HepG2 (cell line): ENCODE data around the gene F7. TPM values are rescaled to one million over a fixed set of nuclear protein-coding genes. Genes with fewer than 3 reads are reported as not detected.

Source experiments
- ATF4 ChIP-seq, 2 experiments: fragments of 450-650 bp in 1 of 2; sonication (generic) in 1 of 2; formaldehyde crosslinking; IDR thresholded peaks; 2 replicates each; pipeline versions ENCODE4 v1.5.0 to v1.8.0; 2020 to 2022; ENCODE audit warnings: mild to moderate bottlenecking in 1 of 2, missing genetic modification reagents in 1 of 2
- ELF4 ChIP-seq: sonication (generic); formaldehyde crosslinking; IDR thresholded peaks from 2 replicates; pipeline ENCODE4 v1.5.0; 2020; ENCODE audit warnings: missing genetic modification reagents, mild to moderate bottlenecking, moderate library complexity, borderline replicate concordance
- FOXC1 ChIP-seq: sonication (generic); formaldehyde crosslinking; IDR thresholded peaks from 2 replicates; pipeline ENCODE4 v1.8.0; 2022; ENCODE audit warnings: mild to moderate bottlenecking, missing genetic modification reagents, borderline replicate concordance
- HNF1B ChIP-seq: sonication (generic); formaldehyde crosslinking; IDR thresholded peaks from 2 replicates; pipeline ENCODE4 v1.5.1; 2020; ENCODE audit warnings: mild to moderate bottlenecking, moderate library complexity, missing genetic modification reagents
- HNRNPL ChIP-seq: fragments of 200-400 bp; formaldehyde crosslinking; IDR thresholded peaks from 2 replicates; pipeline ENCODE4 v1.6.1; 2017; ENCODE audit warnings: mild to moderate bottlenecking, low read depth, low read length
- KAT7 ChIP-seq: IDR thresholded peaks from 2 replicates; pipeline ENCODE4 v1.6.1; 2018; ENCODE audit warnings: borderline replicate concordance, missing compliant biosample characterization
- KLF12 ChIP-seq: sonication (generic); formaldehyde crosslinking; IDR thresholded peaks from 2 replicates; pipeline ENCODE4 v1.4.0; 2020; ENCODE audit warnings: missing genetic modification reagents, borderline replicate concordance
- NFAT5 ChIP-seq: sonication (generic); formaldehyde crosslinking; IDR thresholded peaks from 2 replicates; pipeline ENCODE4 v1.4.0; 2020; ENCODE audit warnings: missing genetic modification reagents
- PHF5A ChIP-seq: IDR thresholded peaks from one replicate; pipeline ENCODE4 v1.6.1; 2018; ENCODE audit warnings: low read depth, missing genetic modification reagents; ENCODE audit not compliant: unreplicated experiment
- SOX6 ChIP-seq, 2 experiments: fragments of 450-650 bp in 1 of 2; sonication (generic) in 1 of 2; formaldehyde crosslinking in 1 of 2; IDR thresholded peaks; 2 replicates each; pipeline versions ENCODE4 v1.4.0 to v1.6.1; 2017 to 2020; ENCODE audit warnings: antibody characterized with exemption in 1 of 2, mild to moderate bottlenecking in 1 of 2, missing genetic modification reagents in 1 of 2
- TBP ChIP-seq: sonication (generic); formaldehyde crosslinking; IDR thresholded peaks from 2 replicates; pipeline ENCODE4 v1.5.0; 2020; ENCODE audit warnings: missing genetic modification reagents
- TMF1 ChIP-seq: sonication (generic); formaldehyde crosslinking; IDR thresholded peaks from 2 replicates; pipeline ENCODE4 v1.8.1; 2022; ENCODE audit warnings: low read depth, missing genetic modification reagents
- TOPORS ChIP-seq: sonication (generic); formaldehyde crosslinking; IDR thresholded peaks from 2 replicates; pipeline ENCODE4 v1.8.0; 2023; ENCODE audit warnings: mild to moderate bottlenecking, missing genetic modification reagents
- ZBTB3 ChIP-seq: sonication (generic); formaldehyde crosslinking; IDR thresholded peaks from 2 replicates; pipeline ENCODE4 v1.4.0; 2020; ENCODE audit warnings: low read depth, mild to moderate bottlenecking, moderate library complexity, missing genetic modification reagents, borderline replicate concordance
- ZNF282 ChIP-seq: fragments of 450-650 bp; IDR thresholded peaks from 2 replicates; pipeline ENCODE4 v1.6.1; 2018; ENCODE audit not compliant: partially characterized antibody
- ZNF326 ChIP-seq: sonication (generic); formaldehyde crosslinking; IDR thresholded peaks from 2 replicates; pipeline ENCODE4 v1.4.0; 2020; ENCODE audit warnings: missing genetic modification reagents, borderline replicate concordance
- ZNF597 ChIP-seq: sonication (generic); formaldehyde crosslinking; IDR thresholded peaks from 2 replicates; pipeline ENCODE4 v1.5.0; 2020; ENCODE audit warnings: missing genetic modification reagents
- ZNF737 ChIP-seq: sonication (generic); formaldehyde crosslinking; IDR thresholded peaks from 2 replicates; pipeline ENCODE4 v1.5.0; 2020; ENCODE audit warnings: missing genetic modification reagents, mild to moderate bottlenecking, borderline replicate concordance
- ZNF773 ChIP-seq: sonication (generic); formaldehyde crosslinking; IDR thresholded peaks from 2 replicates; pipeline ENCODE4 v1.4.0; 2020; ENCODE audit warnings: missing genetic modification reagents, borderline replicate concordance
- polyA plus RNA-seq, 8 experiments: library from polyadenylated mRNA; depleted of rRNA in 3 of 8; stranded (reverse) in 7 of 8; unstranded in 1 of 8; fragments of >200 nt; fragmentation: Illumina TruSeq in 4 of 8; extraction: Trizol in 4 of 8; gene quantifications; 2 replicates each; pipeline versions ENCODE4 v1.2.1 to v1.2.3, GENCODE V29; 2011 to 2016; ENCODE audit warnings: low read depth in 4 of 8, missing spikeins in 1 of 8, mixed read lengths in 1 of 8; ENCODE audit not compliant: insufficient read depth in 1 of 8
- total RNA-seq, 5 experiments: library from RNA; depleted of rRNA; stranded (reverse); fragments of >200 nt; fragmentation: Illumina TruSeq; extraction: Trizol; gene quantifications; 2 replicates each; pipeline ENCODE4 v1.2.3, GENCODE V29; 2016; ENCODE audit warnings: low read depth in 1 of 5

F7 gene
- total and polyA plus RNA-seq, 2 of the 13 experiments (the other 11 are each of a cell fraction or from before 2014, with no cell fraction given), result 12.6 to 26.5 TPM

- TF ChIP-seq PHF5A (CRISPR knock-in tag) (no peak), TMF1 (CRISPR knock-in tag) (no peak), ELF4 (CRISPR knock-in tag) (no peak), FOXC1 (CRISPR knock-in tag) (0 out of 2 replicates have a peak, but pooled peaks have one; percentile 28), ZNF326 (no peak), HNF1B (peak; percentile 62; the same call in 1 of the 2 replicates), ZNF282 (no peak), HNRNPL (0 out of 2 replicates have a peak, but pooled peaks have one; percentile 30), ZNF737 (no peak), KAT7 (0 out of 2 replicates have a peak, but pooled peaks have one; percentile 61), ZNF773 (CRISPR knock-in tag) (no peak), TBP (no peak), ZBTB3 (no peak), ZNF597 (CRISPR knock-in tag) (no peak), KLF12 (CRISPR knock-in tag) (no peak), NFAT5 (CRISPR knock-in tag) (0 out of 2 replicates have a peak, but pooled peaks have one; percentile 61), ATF4 (CRISPR knock-in tag; IDR thresholded peaks at IDR 0.05) (no peak), SOX6 (IDR thresholded peaks at IDR 0.05) (no peak), SOX6 (CRISPR knock-in tag; IDR thresholded peaks at IDR 0.05) (peak; percentile 33; the same call in 1 of the 2 replicates), TOPORS (CRISPR knock-in tag) (no peak)
Measured at GRCh38 chr13:113157929-113158747, 52.5 kb downstream of the F7 start, which contains the start of gene PROZ (continued).
